Activated CD8-positive, alpha-beta memory T cell treated with anti-CD3 and anti-CD28 coated beads for 24 hours (primary cell): Measurements from ENCODE around the gene DCAF15.

ENCODE experiments used
- DNase-seq: peaks from one replicate; pipeline ENCODE4 v3.0.0-alpha.2; 2020

Gene DCAF15

DNA sequence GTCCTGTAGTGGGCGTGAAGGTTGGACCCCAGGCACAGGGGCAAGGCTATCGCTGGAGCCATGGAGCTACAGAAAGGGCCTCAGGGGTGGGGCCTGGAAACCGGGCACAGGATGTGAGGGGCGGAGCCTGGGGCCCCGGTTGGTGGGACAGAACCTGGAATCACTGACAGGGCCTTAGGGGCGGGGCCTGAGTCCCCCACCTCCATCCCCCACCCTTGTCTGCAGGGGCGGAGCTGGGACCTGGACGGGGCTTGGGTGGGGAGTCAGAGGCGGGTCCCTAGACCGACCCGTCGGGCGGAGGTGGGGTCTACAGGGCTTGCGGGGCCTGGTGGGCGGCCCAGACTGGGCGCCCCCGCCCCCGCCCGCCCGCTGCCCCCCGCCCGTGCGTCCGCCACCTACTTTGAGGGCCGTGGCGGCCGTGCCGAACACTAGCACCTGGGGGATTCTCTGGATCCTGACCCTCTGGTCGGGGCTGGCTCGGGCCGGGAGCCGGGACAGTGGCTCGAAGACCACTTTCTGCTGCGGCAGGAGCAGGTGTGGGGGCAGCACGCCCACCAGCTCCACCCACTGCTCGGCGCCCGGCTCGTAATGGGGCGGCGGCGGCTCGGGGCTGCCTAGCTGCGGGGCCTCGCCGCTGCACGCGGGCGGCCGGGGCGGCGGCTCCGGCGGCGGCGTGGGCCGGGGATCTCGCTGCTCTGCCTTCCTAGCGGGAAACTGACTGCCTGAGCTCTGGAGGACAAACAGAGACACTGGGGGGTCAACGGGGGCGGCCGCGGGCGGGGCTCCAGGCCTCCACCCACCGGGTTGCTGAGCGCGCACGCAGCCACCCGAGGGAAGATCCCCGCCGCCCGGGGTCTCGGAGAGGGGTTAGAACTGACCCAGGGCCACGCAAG, 26.3 kb downstream of the DCAF15 start:
- DNase-seq: peak; percentile 79

DNA sequence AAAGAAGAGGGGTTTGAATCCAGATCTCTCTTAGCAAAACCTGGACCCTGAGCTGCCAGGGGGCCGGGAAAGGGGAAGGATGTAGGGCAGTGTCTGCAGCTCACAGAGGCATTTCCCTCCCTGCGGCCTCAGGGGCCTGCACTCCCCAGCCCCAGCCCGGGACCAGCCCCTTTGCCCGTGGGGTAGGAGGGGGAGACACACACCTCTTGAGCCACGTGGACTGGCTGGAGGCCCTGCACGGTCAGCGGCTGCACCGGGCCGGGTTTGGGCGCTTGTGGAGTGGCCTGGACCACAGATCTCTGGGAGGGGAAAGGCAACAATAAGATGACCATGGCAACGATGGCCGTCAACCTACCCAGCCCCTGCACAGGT, 26.9 kb downstream of the DCAF15 start:
- no peak for DNase-seq

DNA sequence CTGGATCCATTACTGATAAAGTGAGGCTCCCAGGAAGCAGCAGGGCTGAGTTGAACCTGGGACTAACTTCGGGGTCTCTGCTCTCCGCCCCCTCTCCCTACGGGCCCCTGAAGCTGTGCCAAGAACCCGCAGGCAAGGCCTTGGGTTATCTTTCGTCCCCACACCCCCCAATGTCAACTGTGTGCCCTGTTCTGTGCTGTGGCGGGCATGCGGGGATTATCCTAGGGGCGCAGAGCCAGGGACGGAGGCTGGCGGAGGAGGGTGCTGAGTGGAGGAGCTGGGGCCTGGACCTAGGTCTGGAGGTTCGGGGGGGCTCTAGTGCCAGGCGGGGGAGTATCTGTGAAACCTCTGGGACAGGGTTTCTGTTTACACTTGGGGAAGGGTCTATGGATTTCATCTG, 27.4 kb downstream of the DCAF15 start:
- DNase-seq: no peak

DNA sequence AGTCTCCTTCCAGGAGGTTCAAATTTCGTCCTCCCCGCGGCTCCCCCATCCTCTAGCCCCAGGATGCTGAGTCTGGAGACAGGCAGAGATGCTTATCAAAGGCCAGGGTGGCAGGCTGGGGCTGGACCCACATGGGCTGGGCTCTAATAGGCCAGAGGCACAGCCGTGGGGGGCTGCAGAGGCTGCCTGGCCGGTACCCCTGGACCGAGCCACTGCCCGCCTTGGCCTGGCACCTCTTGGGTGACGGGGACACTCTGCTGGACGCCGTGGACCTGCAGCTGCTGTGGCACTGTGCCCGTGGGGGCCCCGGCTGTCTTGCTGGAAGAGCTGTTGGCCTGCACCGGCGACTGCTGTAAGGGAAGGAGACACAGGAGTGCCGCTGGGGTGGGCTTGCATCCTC, 28.0 kb downstream of the DCAF15 start:
- no peak for DNase-seq

DNA sequence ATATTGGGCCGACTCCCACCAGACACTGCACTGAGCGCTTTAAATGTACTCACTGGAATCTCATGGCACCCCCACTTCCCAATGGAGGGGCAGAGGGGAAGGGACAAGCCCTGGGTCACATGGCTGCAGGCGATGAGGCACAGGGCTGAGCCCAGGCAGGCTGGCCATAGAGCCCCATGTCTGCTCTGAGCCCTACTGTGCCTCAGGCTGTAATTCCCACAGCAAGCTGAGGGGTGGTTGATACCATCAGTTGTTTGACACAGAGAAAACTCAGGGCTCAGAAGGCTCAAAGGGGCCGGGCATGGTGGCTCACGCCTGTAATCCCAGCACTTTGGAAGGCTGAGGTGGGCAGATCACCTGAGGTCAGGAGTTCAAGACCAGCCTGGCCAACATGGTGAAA, 28.7 kb downstream of the DCAF15 start:
- DNase-seq: no peak

DNA sequence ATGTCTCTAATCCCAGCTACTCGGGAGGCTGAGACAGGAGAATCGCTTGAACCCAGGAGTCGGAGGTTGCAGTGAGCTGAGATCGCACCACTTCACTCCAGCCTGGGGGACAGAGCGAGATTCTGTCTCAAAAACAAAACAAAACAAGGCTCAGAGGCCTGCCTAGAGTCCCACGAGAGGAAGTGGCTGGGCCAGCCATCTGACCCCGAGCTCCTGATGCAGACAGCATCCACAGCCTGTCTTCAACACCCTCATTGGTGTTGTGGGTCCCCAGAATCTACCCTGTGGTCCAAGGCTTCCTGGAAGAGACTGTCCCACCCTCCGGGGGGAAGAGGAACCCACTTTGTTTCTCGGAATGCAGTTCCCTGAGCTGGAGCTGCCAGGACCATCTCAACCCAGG, 29.2 kb downstream of the DCAF15 start:
- DNase-seq: no peak

DNA sequence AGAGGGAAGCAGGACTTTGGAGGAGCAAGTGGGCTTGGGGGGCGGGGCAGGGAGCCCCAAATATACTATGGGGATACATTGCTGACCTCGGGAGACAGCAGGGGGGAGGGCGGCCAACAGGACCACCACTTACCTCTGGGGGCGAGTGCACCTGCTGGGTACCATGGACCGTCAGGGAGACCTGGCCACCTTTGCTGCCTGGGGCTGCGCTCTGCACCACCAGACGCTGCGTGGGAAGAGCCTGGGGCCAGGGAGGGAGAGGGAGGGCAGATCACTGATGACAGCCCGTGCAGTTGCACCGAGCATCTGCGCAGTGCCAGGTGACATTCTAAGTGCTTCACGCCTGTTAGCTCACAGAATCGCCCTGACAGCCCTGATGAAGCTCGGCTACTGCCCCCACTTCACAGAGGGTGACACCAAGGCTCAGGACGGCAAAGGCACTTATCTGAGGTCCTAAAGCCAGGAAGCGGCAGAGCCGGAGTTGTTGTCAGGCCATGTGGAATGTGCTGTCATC, 29.7 kb downstream of the DCAF15 start:
- no peak for DNase-seq

DNA sequence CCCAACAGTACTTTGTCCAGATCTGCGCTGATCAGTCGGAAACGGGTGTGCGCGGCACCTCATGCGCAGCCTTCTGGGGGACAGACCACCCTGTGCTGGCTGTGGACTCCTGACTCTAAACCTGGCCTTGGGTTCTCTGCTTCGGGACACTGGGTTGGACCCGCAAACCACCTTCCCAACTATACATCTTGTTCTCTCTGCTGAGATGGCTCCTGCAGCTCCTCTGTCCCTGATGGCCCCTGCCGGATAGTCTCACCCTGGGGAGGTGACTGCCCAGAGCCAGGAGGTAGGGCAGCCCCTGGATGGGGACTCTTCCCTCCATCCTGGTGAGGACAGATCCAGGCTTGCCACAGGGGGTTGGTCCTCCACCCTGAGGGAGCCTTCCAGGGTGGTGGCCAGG, 30.5 kb downstream of the DCAF15 start:
- DNase-seq: peak; percentile 63

DNA sequence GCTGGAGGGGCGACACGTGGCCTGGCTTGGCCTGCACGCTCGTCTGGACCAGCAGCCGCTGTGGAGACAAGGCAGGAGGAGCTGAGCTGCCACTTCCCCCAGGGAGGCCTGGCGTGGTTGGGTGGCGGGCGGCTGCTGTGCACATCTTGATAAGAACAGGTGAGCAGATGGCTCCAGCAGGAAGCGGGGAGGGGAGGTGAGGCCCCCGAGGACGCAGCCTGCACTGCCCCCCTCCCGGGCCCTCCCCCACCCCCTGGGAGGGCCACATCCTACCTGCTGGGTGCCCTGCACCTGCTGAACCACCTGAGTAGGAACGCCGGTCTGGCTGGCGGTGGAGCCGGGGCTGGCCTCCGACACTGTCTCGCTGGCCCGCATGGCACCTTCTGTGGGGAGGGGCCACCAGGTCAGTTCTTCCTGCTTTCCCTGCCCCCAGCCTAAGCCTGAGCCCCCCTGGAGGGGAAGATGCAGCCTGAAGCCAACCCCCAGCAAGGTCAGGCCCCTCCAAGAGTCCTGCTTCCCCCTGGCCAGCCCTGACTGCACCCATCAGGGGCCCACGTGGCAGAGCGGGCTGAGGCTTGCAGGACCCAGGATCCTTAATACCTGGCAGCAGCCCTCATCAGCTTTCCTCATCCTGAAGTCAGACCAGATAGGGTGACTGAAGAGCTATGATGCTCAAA, 31.0 kb downstream of the DCAF15 start:
- DNase-seq: peak; percentile 78

DNA sequence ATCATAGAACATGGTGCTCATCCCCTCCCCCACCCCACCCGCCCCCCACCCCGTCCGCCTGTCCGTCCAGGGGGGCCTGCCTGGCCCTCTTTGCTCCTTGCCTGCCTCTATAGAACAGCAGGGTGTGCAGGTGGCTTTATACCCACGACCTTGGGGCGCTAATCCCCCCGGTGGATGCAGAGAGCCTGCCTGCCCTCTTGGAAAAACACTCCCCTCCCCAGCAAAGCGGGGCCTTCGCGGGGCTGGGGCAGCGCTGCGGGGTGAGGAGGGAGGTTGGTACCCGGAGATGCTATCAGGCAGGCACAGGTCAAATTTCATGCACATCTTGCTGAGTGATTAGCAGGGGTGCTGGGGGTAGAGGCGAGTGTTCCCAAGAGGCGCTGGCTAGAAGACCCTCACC, 31.9 kb downstream of the DCAF15 start:
- no peak for DNase-seq

DNA sequence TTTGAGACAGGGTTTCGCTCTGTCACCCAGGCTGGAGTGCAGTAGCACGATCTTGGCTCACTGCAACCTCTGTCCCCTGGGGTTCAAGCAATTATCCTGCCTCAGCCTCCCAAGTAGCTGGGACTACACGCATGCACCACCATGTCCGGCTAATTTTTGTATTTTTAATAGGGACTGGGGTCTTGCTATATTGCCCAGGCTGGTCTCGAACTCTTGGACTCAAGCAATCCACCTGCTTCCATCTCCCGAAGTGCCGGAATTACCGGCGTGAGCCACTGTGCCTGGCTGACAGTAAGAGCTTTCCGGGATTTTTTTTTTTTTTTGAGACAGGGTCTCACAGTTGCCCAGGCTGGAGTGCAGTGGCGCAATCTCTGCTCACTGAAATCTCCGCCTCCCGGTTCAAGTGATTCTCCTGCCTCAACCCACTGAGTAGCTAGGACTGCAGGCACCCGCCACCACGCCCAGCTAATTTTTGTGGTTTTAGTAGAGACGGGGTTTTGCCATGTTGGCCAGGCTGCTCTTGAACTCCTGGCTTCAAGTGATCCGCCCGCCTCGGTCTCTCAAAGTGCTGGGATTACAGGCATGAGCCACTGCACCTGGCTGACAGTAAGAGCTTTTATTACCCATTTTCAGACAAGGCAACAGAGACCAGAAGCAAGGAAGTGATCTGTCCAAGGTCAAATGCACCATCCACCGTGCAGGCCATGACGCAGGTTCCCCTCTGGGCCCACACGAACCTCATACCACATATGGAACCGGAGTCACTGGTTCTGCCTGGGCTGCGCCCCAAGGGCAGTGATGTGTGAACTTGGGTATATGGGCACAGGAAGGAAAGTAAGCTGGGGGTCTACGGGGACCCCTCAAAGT, 32.8 kb downstream of the DCAF15 start:
- DNase-seq: peak; percentile 76

DNA sequence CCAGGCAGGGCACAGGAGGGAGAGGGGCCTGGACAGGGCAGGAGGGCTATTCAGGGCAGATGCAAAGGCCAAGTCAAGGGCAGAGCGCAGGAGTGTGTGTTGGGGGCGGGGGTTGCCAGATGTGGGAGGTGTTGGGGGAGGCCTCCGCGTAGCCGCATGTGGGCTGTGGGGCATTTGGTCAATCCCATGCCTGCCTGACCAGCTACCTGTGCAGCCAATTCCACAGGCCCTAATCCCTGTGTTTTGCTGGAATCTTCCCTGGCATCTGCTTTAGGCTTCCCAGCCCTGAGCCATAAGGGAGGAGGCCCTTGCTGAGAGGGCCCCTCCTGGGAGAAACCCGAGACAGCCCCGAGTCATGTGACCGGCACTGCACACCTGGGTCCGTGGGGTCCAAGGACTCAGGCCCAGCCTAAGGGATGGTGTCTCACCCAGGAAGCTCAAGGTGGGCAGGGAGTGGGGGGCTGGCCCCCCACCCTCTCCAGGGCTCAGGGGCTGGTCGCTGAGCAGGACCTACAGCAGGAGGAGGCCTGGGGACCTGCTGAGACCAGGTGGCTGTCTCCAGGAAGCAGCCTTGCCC, 33.5 kb downstream of the DCAF15 start:
- DNase-seq: no peak

DNA sequence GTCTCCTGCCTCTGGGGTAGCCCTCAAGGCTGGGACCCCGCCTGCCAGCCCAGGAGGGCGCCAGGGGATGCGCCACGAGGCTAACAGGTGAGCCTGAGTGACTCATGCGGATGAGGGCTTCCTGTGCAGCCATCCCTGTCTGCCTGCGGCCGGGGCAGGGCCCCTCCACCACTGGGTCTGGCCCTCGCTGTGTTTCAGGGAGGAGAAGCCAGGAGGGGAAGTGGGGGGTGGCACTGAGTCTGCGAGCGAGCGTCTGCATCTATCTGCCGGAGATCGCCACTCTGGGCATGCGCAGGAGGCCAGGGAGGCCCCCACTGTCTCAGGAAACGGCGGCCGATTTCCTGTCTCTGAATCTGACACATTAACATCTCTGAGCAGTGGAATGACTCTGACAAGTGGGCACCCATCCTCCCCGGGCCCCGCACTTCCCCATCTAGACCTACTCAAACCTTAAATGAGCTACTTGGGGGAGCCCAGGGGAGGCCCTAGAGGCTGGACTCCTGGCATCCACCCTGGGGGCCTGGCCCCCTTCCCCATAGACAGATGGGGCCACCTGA, 34.1 kb downstream of the DCAF15 start:
- peak; percentile 99 for DNase-seq

DNA sequence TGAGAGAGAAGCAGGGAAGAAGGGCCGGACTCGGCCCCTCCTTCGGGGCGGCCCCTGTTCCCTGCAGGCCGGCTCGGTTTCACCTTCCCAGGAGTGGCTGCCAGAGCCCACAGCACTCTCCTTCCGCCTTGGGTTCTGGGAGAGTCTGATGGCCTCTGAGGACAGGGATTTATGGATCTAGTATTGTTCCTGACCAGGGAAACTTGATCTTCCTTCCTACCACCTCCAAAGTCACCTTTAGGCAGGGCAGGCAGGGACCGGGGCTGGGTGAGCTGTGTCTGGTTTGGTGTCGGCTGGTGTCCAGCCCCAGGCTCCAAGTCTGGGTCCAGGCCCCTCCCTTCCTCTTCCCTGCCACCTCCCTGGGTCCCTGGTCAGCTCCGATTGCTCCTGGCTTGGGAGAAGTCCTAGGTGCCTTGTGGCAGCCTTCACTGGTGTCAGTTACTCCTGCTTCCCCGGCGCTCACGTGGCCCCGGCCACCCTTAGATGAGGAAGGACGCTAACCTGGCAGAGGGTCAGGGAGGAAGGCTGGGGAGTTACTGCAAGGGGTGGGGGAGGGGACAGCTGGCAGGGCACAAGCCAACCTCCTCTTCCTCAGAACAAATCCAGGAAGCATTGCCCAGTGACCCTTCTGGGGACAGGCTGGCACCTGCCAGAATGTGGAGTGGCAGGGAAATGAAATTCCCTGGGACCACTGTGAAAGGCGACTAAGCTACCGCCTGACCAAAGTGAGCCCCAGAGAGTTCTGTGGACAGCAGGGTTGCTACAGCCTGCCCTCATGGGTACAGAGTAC, 35.0 kb downstream of the DCAF15 start:
- peak; percentile 63 for DNase-seq

DNA sequence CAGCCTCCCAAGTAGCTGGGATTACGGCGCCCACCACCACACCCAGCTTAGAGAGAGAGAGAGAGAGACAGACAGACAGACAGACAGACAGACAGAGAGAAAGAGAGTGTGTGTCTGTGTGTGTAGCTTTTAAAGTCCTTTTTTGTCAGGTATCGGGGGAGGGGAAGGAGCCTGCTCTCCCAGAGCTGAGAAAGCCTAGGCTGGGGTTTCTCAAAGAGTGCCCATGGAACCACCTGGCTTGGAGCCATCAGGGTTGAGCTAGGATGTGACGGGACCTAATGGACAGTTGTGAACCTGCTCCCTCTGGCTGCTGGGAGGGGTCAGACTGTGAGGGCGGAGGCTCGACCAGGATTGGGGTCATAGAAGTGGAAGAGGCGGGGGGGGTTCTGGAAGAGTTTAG, 37.2 kb downstream of the DCAF15 start:
- DNase-seq: no peak

DNA sequence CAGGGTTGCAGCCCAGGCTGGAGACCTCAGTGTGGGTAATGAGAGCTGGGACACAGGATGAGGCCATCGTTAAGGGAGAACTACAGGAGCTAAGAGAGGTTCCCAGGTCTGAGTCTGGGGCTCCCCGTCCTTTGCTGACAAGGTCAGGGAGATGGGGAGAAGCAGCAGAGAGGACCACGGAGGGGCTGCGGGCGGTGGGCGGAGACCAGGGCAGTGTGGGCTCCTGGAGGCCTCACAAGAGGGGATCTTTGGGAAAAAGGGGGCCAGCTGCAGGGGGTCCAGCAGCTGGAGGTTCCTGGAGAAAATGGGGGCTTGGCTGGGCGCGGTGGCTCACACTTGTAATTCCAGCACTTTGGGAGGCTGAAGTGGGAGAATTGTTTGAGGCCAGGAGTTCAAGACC, 37.8 kb downstream of the DCAF15 start:
- DNase-seq: no peak

DNA sequence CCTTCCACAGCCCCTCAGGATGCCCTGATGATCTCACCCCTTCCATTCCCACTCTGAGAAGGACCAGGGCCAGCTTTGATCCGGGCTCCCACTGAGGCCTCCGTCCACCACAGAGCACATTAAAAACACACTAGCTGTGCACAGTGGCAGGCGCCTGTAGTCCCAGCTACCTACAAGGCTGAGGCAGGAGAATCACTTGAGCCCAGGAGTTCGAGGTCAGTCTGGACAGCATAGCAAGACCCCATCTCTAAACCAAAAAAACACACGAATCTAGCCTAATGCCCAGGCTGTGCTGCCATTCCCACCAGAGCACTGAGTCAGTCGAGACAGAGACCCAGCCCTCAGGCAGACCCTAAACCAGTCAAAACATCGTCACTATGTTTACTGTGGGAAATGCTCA, 39.7 kb downstream of the DCAF15 start:
- DNase-seq: no peak

DNA sequence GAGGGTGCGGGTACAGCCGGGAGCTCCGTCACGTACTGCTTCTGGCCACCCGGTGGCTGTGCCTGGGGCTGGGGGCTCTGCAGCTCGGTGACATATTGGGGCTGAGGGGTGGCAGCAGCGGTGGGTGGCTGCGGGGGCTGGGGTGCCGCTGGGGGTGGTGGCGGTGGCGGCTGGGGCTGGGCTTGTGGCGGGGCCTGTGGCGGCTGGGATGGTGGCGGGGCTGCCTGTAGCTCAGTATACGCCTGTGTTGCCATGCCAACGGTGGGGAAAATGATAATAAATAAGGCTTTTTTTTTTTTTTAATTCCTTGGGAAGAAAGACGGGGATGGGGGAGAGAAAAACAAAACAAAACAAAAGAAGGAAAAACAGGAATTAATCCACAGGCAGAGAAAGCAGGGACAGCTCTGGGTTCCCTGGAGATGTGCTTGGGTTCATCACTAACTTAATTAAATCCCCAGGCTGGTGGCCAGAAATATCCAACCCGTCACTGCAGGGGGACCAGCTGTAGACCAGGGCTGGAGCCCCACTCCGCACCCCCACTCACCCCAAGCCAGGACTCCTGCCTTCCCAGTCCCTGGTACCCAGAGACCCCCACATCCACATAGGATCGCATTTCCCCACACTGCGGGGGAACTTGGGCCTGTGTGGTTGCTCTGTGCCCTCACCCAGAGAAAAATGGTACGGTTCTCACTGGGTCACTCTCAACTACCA, 41.4 kb downstream of the DCAF15 start:
- no peak for DNase-seq

DNA sequence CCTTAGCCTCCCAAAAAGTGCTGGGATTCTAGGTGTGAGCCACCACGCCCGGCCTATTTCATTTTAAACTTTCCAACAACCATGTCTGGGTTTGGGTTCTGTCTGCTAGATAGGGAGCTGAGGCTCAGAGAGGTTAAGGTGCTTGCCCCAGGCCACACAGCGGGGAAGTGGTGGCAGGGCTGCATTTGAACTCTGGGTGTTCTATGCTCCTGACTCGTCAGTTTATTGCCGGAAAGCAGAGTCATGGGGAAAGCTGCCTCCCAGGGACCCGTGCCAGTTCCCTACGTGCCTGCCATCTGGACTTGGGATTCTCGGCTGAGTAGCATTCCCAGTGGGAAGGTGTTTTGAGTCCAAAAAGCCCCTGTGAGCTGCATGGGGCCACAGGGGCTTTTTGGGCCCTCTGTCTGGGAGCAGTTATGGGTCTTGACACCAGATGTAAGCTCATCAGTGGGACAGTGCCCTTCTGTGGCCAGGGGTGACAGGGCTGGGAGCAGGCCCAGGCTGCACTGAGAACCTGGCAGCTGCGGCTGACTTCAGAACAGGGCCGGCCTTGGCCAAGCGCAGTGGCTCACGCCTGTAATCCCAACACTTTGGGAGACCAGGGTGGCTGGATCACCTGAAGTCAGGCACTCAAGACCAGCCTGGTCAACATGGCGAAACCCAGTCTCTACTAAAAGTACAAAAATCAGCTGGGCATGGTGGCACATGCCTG, 42.9 kb downstream of the DCAF15 start:
- no peak for DNase-seq
